Panc1 (cell line): Measurements from ENCODE around the gene LRRC74A. TPM values are rescaled to one million over a fixed set of nuclear protein-coding genes. Genes with fewer than 3 reads are reported as not detected.

ENCODE experiments used
- ATAC-seq: fragments of 200-7000 bp; cut with Tn5 transposase; 2 replicates; pipeline ENCODE4 v1.9.1; 2020; ENCODE audit warnings: mild to moderate bottlenecking, moderate library complexity
- BruUV-seq: library from RNA; stranded (reverse); fragments of 400-500 nt; replicated peaks from 2 replicates; lab custom pipeline; 2021; lab: Mats Ljungman, UMichigan
- CTCF ChIA-PET: fragments of 300-600 bp; sonication (Branson Sonifier 250); formaldehyde crosslinking; loops from one replicate; lab custom pipeline; 2022; ENCODE audit warnings: antibody characterized with exemption; lab: Charles Lee
- POLR2A ChIA-PET: fragments of 300-600 bp; sonication (Branson Sonifier 250); formaldehyde crosslinking; loops from one replicate; lab custom pipeline; 2022; ENCODE audit warnings: antibody characterized with exemption; lab: Charles Lee
- DNase-seq: peaks from one replicate; pipeline ENCODE4 v3.0.0-alpha.2; 2010; ENCODE audit warnings: low read depth, low spot score
- H3K27ac ChIP-seq: 2 replicates; pipeline ENCODE4 v1.5.1; 2011; ENCODE audit warnings: mild to moderate bottlenecking, low read length, inconsistent platforms
- H3K27me3 ChIP-seq: fragments of 200-500 bp; sonication (Bioruptor generic); 2 replicates; pipeline ENCODE4 v1.6.0; 2014; ENCODE audit warnings: low read length, inconsistent platforms; ENCODE audit not compliant: control insufficient read depth, insufficient read depth
- H3K36me3 ChIP-seq: fragments of 200-500 bp; sonication (Bioruptor generic); 2 replicates; pipeline ENCODE4 v1.5.1; 2014; ENCODE audit warnings: inconsistent platforms, mild to moderate bottlenecking, low read length, moderate library complexity; ENCODE audit not compliant: control insufficient read depth, insufficient read depth
- H3K4me1 ChIP-seq: 2 replicates; pipeline ENCODE4 v1.5.1; 2011; ENCODE audit warnings: inconsistent platforms, mild to moderate bottlenecking, low read length, moderate library complexity; ENCODE audit not compliant: control insufficient read depth, insufficient read depth
- H3K4me3 ChIP-seq, 2 experiments: 2 replicates each; pipeline ENCODE4 v1.5.1; 2011 to 2012; ENCODE audit warnings: low read depth in 2 of 2, low read length in 2 of 2, mild to moderate bottlenecking in 2 of 2, inconsistent platforms in 1 of 2, moderate library complexity in 1 of 2
- H3K9me3 ChIP-seq: fragments of 200-500 bp; sonication (Bioruptor generic); 2 replicates; pipeline ENCODE4 v1.5.1; 2014; ENCODE audit warnings: low read depth, mild to moderate bottlenecking, inconsistent platforms, low read length, moderate library complexity; ENCODE audit not compliant: control insufficient read depth, insufficient read depth
- POLR2AphosphoS5 ChIP-seq: IDR thresholded peaks from 2 replicates; pipeline ENCODE4 v1.6.1; 2012; ENCODE audit warnings: mild to moderate bottlenecking, low read depth, low read length, moderate library complexity
- SIN3A ChIP-seq: IDR thresholded peaks from 2 replicates; pipeline ENCODE4 v1.6.1; 2012; ENCODE audit warnings: low read depth, mild to moderate bottlenecking, low read length, moderate library complexity, borderline replicate concordance; ENCODE audit not compliant: insufficient read depth
- TCF7L2 ChIP-seq: IDR thresholded peaks from 2 replicates; pipeline ENCODE4 v1.6.1; 2011; ENCODE audit warnings: mild to moderate bottlenecking, low read depth, low read length, inconsistent platforms
- in situ Hi-C: cut with HindIII; loops from 2 replicates; pipeline ENCODE4 v1.10.0; 2016; ENCODE audit warnings: low sequenced_read_pairs, low pct_unique_long_range_greater_than_20kb
- intact Hi-C: fragments of 100-400 bp; cut with micrococcal nuclease; formaldehyde crosslinking; loops from one replicate; pipeline ENCODE4 v1.10.0; 2022; ENCODE audit not compliant: unreplicated experiment
- total RNA-seq: library from RNA; stranded (reverse); gene quantifications from one replicate; pipeline ENCODE4 v1.2.1, GENCODE V29; 2021; ENCODE audit not compliant: unreplicated experiment
- TF ChIP-seq, protein P1 (sequence below), 2 experiments: IDR thresholded peaks; 2 replicates each; pipeline ENCODE4 v1.6.1; 2011 to 2012; ENCODE audit warnings: low read depth in 2 of 2, control low read depth in 1 of 2, low read length in 1 of 2, mild to moderate bottlenecking in 1 of 2, moderate library complexity in 1 of 2; ENCODE audit not compliant: insufficient read depth in 1 of 2
- TF ChIP-seq, protein P2 (sequence below): fragments of 450-650 bp; IDR thresholded peaks from 2 replicates; pipeline ENCODE4 v1.5.1; 2017; ENCODE audit warnings: mild to moderate bottlenecking

The LRRC74A gene
- total RNA-seq, 1 experiment from 2014 or later = not detected

DNA sequence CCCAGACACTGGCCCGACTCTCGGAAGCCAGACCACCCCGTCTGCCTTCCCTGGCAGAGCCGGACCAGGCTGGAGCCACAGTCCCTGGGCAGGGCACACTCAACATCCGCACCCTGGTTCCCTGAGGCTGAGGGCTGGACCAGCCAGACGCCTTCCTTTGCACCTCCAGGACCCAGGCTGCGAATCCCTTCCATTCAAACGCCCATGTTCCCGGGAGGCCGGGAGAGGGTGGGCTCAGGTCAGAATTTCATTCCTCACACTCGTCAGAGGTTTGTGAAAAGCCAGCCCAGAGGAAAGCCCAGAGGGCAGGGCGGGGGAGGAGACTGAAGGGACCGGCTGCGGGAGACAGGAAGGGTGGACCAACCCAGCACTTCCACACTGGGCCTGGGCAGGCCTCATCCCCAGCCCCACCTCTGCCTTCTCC, 58.7 kb downstream of the LRRC74A start:
- Histone ChIP-seq H3K36me3 (no peaks in the 10 kb centered on the region), H3K9me3 (no peaks in the 10 kb centered on the region), H3K4me3 (no peak overlapping the region), H3K27ac (no peak overlapping the region), H3K4me1 (no peaks in the 10 kb centered on the region), H3K27me3 (no peaks in the 10 kb centered on the region)
- CTCF ChIA-PET = no interaction called here
- in situ Hi-C loops (no loop called here), intact Hi-C loops (no loop called here)
- ATAC-seq = no peak
- TF ChIP-seq, protein P1, sequence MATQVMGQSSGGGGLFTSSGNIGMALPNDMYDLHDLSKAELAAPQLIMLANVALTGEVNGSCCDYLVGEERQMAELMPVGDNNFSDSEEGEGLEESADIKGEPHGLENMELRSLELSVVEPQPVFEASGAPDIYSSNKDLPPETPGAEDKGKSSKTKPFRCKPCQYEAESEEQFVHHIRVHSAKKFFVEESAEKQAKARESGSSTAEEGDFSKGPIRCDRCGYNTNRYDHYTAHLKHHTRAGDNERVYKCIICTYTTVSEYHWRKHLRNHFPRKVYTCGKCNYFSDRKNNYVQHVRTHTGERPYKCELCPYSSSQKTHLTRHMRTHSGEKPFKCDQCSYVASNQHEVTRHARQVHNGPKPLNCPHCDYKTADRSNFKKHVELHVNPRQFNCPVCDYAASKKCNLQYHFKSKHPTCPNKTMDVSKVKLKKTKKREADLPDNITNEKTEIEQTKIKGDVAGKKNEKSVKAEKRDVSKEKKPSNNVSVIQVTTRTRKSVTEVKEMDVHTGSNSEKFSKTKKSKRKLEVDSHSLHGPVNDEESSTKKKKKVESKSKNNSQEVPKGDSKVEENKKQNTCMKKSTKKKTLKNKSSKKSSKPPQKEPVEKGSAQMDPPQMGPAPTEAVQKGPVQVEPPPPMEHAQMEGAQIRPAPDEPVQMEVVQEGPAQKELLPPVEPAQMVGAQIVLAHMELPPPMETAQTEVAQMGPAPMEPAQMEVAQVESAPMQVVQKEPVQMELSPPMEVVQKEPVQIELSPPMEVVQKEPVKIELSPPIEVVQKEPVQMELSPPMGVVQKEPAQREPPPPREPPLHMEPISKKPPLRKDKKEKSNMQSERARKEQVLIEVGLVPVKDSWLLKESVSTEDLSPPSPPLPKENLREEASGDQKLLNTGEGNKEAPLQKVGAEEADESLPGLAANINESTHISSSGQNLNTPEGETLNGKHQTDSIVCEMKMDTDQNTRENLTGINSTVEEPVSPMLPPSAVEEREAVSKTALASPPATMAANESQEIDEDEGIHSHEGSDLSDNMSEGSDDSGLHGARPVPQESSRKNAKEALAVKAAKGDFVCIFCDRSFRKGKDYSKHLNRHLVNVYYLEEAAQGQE (IDR thresholded peaks at IDR 0.05; ENCODE audit: insufficient read depth in 1 of 2, low read depth in 2 of 2, low read length in 1 of 2) = no peak
- TF ChIP-seq SIN3A (no peak), TCF7L2 (no peak), POLR2AphosphoS5 (no peak)
- TF ChIP-seq, protein P2, sequence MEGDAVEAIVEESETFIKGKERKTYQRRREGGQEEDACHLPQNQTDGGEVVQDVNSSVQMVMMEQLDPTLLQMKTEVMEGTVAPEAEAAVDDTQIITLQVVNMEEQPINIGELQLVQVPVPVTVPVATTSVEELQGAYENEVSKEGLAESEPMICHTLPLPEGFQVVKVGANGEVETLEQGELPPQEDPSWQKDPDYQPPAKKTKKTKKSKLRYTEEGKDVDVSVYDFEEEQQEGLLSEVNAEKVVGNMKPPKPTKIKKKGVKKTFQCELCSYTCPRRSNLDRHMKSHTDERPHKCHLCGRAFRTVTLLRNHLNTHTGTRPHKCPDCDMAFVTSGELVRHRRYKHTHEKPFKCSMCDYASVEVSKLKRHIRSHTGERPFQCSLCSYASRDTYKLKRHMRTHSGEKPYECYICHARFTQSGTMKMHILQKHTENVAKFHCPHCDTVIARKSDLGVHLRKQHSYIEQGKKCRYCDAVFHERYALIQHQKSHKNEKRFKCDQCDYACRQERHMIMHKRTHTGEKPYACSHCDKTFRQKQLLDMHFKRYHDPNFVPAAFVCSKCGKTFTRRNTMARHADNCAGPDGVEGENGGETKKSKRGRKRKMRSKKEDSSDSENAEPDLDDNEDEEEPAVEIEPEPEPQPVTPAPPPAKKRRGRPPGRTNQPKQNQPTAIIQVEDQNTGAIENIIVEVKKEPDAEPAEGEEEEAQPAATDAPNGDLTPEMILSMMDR = no peak
- BruUV-seq = no TSS peak
- POLR2A ChIA-PET = no interaction called here
- DNase-seq = no peak

DNA sequence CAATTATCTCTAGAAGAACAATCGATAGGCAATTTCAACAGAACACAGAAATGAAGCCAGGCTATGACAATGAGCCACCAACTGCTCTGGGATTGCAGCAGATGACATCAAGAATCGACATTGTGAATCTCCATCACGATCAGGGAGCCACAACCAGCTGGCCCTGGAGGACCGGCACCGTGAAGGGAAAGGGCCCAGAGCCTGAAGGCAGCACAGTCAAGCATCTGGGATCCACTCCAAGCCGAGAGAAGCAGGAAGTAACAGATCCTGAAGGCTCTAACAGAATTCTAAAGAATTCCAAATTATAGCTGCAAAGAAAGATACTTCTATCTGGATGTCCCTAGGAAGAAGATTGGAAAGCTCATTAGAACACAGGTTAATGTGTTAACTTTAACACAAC, 61.0 kb downstream of the LRRC74A start:
- no peaks in the 10 kb centered on the region for H3K27me3 ChIP-seq
- H3K27ac ChIP-seq = no peak overlapping the region
- ATAC-seq (no peak), DNase-seq (no peak)
- H3K36me3 ChIP-seq = no peaks in the 10 kb centered on the region
- TF ChIP-seq TCF7L2 (no peak), SIN3A (no peak), POLR2AphosphoS5 (no peak)
- TF ChIP-seq, protein P2 = no peak
- TF ChIP-seq, protein P1 (IDR thresholded peaks at IDR 0.05; ENCODE audit: insufficient read depth in 1 of 2, low read depth in 2 of 2, low read length in 1 of 2) = no peak
- no peaks in the 10 kb centered on the region for H3K4me1 ChIP-seq
- BruUV-seq = no TSS peak
- POLR2A ChIA-PET = interaction anchor here (0.5 kb wide), 1 partner anchor 178 kb away, joined by 5 read pairs; no protein-coding TSS in a partner anchor
- CTCF ChIA-PET = no interaction called here
- no peak overlapping the region for H3K4me3 ChIP-seq
- intact Hi-C loops = no loop called here
- H3K9me3 ChIP-seq = no peaks in the 10 kb centered on the region
- in situ Hi-C loops = no loop called here
